ENCODE results near the gene CXCR4.

GRCh38 chr2:136091899-136092298 lies 26.1 kb downstream of the CXCR4 start:
- TF ChIP-seq, protein P1, sequence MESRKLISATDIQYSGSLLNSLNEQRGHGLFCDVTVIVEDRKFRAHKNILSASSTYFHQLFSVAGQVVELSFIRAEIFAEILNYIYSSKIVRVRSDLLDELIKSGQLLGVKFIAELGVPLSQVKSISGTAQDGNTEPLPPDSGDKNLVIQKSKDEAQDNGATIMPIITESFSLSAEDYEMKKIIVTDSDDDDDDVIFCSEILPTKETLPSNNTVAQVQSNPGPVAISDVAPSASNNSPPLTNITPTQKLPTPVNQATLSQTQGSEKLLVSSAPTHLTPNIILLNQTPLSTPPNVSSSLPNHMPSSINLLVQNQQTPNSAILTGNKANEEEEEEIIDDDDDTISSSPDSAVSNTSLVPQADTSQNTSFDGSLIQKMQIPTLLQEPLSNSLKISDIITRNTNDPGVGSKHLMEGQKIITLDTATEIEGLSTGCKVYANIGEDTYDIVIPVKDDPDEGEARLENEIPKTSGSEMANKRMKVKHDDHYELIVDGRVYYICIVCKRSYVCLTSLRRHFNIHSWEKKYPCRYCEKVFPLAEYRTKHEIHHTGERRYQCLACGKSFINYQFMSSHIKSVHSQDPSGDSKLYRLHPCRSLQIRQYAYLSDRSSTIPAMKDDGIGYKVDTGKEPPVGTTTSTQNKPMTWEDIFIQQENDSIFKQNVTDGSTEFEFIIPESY (IDR thresholded peaks at IDR 0.05) = no peak
- TF ChIP-seq POU2F2 (IDR thresholded peaks at IDR 0.05; ENCODE audit: borderline replicate concordance, low read depth, low read length) (no peak), CREB1 (IDR thresholded peaks at IDR 0.05; ENCODE audit: low read depth) (no peak), EGR1 (IDR thresholded peaks at IDR 0.05; ENCODE audit: borderline replicate concordance in 1 of 2, low read depth in 2 of 2, low read length in 2 of 2) (no peak), POLR2A (IDR thresholded peaks at IDR 0.05; ENCODE audit: low read depth, low read length) (no peak), CTCF (IDR thresholded peaks at IDR 0.05 in 2 of 3, conservative IDR thresholded peaks at IDR 0.05 in 1 of 3; ENCODE audit: control insufficient read depth in 2 of 3, extremely low read depth in 1 of 3, insufficient read depth in 1 of 3, low read depth in 3 of 3, low read length in 3 of 3) (no peak), NFIC (IDR thresholded peaks at IDR 0.05; ENCODE audit: low read depth, low read length) (no peak), ASH2L (IDR thresholded peaks at IDR 0.05; ENCODE audit: borderline replicate concordance, low read depth) (no peak), POLR2AphosphoS5 (IDR thresholded peaks at IDR 0.05; ENCODE audit: low read length) (no peak), HCFC1 (IDR thresholded peaks at IDR 0.05; ENCODE audit: low read length) (no peak)
- TF ChIP-seq, protein P2, sequence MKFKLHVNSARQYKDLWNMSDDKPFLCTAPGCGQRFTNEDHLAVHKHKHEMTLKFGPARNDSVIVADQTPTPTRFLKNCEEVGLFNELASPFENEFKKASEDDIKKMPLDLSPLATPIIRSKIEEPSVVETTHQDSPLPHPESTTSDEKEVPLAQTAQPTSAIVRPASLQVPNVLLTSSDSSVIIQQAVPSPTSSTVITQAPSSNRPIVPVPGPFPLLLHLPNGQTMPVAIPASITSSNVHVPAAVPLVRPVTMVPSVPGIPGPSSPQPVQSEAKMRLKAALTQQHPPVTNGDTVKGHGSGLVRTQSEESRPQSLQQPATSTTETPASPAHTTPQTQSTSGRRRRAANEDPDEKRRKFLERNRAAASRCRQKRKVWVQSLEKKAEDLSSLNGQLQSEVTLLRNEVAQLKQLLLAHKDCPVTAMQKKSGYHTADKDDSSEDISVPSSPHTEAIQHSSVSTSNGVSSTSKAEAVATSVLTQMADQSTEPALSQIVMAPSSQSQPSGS (IDR thresholded peaks at IDR 0.05; ENCODE audit: low read length) = no peak
- TF ChIP-seq, protein P3, sequence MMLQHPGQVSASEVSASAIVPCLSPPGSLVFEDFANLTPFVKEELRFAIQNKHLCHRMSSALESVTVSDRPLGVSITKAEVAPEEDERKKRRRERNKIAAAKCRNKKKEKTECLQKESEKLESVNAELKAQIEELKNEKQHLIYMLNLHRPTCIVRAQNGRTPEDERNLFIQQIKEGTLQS (IDR thresholded peaks at IDR 0.05; ENCODE audit: borderline replicate concordance, extremely low read depth, low read depth, low read length) = no peak

All from GM12878 (cell line).